SH-SY5Y (cell line): ENCODE results near the gene TMEM192.

Experiments used
- GATA2 ChIP-seq: IDR thresholded peaks from 2 replicates; pipeline ENCODE4 v1.6.1; 2011; ENCODE audit warnings: mild to moderate bottlenecking, low read depth, low read length
- GATA3 ChIP-seq: IDR thresholded peaks from 2 replicates; pipeline ENCODE4 v1.6.1; 2011; ENCODE audit warnings: low read depth, mild to moderate bottlenecking, low read length, moderate library complexity

GRCh38 chr4:165133150-165133549 is 20.5 kb upstream of the TMEM192 start:
- TF ChIP-seq GATA2: no peak
- no peak for TF ChIP-seq GATA3
